DOHH2 (cell line): ENCODE results near the gene ST3GAL3.
"Not testable (repeated sequence)": the region's sequence is repeated elsewhere in the genome, so short reads cannot be mapped to it uniquely, and the experiment has no call there.

Experiments
- H3F3A ChIP-seq: fragments of 200-600 bp; sonication (generic), shearing (Covaris generic); 2 replicates; pipeline ENCODE4 v1.6.0; 2016; ENCODE audit warnings: antibody characterized with exemption, mild to moderate bottlenecking; ENCODE audit not compliant: control insufficient read depth, insufficient read depth
- H3K27ac ChIP-seq: fragments of 200-600 bp; sonication (generic); 2 replicates; pipeline ENCODE4 v1.5.1; 2014; ENCODE audit warnings: low read depth, mild to moderate bottlenecking, low read length, moderate library complexity
- H3K27me3 ChIP-seq: fragments of 200-600 bp; sonication (generic); 2 replicates; pipeline ENCODE4 v1.6.1; 2014; ENCODE audit warnings: mild to moderate bottlenecking, low read length, mixed read lengths; ENCODE audit not compliant: control insufficient read depth
- H3K36me3 ChIP-seq: fragments of 200-600 bp; sonication (generic); 2 replicates; pipeline ENCODE4 v1.6.1; 2014; ENCODE audit warnings: mild to moderate bottlenecking, low read length, moderate library complexity, mixed read lengths; ENCODE audit not compliant: control insufficient read depth
- H3K4me1 ChIP-seq: fragments of 200-600 bp; sonication (generic); 2 replicates; pipeline ENCODE4 v1.6.1; 2014; ENCODE audit warnings: mild to moderate bottlenecking, low read length, mixed read lengths; ENCODE audit not compliant: control insufficient read depth
- H3K4me2 ChIP-seq: fragments of 200-600 bp; sonication (generic); 2 replicates; pipeline ENCODE4 v1.6.0; 2014; ENCODE audit warnings: mild to moderate bottlenecking, low read length, moderate library complexity
- H3K4me3 ChIP-seq: fragments of 200-600 bp; sonication (generic); 2 replicates; pipeline ENCODE4 v1.5.1; 2014; ENCODE audit warnings: mild to moderate bottlenecking, low read length, mixed read lengths
- H3K79me2 ChIP-seq: fragments of 200-600 bp; sonication (generic); 2 replicates; pipeline ENCODE4 v1.6.1; 2014; ENCODE audit warnings: mild to moderate bottlenecking, low read length, mixed read lengths; ENCODE audit not compliant: control insufficient read depth
- H3K9me2 ChIP-seq: fragments of 200-600 bp; sonication (generic); replicated peaks from 2 replicates; pipeline ENCODE4 v1.6.1; 2014; ENCODE audit warnings: mild to moderate bottlenecking, low read length, mixed read lengths; ENCODE audit not compliant: control insufficient read depth
- H3K9me3 ChIP-seq: fragments of 200-600 bp; sonication (generic); 2 replicates; pipeline ENCODE4 v1.6.1; 2014; ENCODE audit warnings: antibody characterized with exemption, low read length, mixed read lengths; ENCODE audit not compliant: control insufficient read depth, insufficient read depth
- H4K20me1 ChIP-seq: fragments of 200-600 bp; sonication (generic); 2 replicates; pipeline ENCODE4 v1.6.0; 2014; ENCODE audit warnings: low read depth, mild to moderate bottlenecking, antibody characterized with exemption, low read length, moderate library complexity; ENCODE audit not compliant: control insufficient read depth, insufficient read depth
- EZH2phosphoT487 ChIP-seq: fragments of 200-600 bp; sonication (generic); IDR thresholded peaks from 2 replicates; pipeline ENCODE4 v1.6.1; 2017; ENCODE audit warnings: borderline replicate concordance, mild to moderate bottlenecking, antibody characterized with exemption, low read length, moderate library complexity, mixed read lengths
- TF ChIP-seq, protein P1 (sequence below): fragments of 200-600 bp; sonication (generic); IDR thresholded peaks from one replicate; pipeline ENCODE4 v1.5.1; 2014; ENCODE audit warnings: antibody characterized with exemption, mild to moderate bottlenecking, low read depth, low read length; ENCODE audit not compliant: poor library complexity, severe bottlenecking

The ST3GAL3 gene

DNA sequence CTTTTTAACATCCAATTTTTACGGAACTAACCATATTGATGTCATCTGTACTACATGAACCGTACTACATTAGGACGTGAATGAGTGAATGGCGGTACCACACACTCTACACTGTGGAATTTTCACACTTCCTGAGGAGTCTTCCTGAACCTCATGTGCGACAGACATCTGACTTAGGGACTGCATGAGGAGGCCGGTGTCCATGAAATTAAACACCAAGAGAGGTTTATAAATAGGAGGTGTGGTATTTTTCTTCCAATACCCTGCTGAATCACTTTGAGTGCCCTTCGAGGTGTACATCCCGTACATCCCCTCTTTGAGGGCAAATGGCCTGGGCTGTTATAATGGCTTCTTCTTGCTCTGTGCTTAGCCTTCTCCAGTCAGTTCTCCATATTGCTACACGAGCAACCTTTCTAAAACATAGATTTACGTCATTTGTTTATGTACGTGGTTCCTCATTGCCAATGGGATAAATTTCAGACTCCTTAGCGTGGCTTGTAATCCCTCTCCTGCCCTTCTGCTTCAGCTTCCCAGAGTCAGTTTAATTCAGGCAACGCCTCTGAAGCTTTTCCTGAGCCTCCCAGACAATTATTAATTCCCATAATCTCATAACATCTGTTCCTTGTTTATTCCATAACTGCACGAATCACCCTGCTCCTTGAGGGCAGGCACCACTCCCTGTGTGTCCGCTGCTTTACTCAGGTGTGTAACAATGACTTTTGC, 9.4 kb downstream of the ST3GAL3 start:
- TF ChIP-seq, protein P1, sequence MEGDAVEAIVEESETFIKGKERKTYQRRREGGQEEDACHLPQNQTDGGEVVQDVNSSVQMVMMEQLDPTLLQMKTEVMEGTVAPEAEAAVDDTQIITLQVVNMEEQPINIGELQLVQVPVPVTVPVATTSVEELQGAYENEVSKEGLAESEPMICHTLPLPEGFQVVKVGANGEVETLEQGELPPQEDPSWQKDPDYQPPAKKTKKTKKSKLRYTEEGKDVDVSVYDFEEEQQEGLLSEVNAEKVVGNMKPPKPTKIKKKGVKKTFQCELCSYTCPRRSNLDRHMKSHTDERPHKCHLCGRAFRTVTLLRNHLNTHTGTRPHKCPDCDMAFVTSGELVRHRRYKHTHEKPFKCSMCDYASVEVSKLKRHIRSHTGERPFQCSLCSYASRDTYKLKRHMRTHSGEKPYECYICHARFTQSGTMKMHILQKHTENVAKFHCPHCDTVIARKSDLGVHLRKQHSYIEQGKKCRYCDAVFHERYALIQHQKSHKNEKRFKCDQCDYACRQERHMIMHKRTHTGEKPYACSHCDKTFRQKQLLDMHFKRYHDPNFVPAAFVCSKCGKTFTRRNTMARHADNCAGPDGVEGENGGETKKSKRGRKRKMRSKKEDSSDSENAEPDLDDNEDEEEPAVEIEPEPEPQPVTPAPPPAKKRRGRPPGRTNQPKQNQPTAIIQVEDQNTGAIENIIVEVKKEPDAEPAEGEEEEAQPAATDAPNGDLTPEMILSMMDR: no peak
- no peak for TF ChIP-seq EZH2phosphoT487
- no peaks in the 10 kb centered on the region for H3F3A ChIP-seq
- H3K36me3 ChIP-seq: peaks cover 10% of the 10 kb centered on the region; the same call in 1 of the 2 replicates
- H3K9me3 ChIP-seq: no peaks in the 10 kb centered on the region
- H3K79me2 ChIP-seq: peaks cover 31% of the 10 kb centered on the region
- no peaks in the 10 kb centered on the region for H4K20me1 ChIP-seq
- no peaks in the 10 kb centered on the region for H3K27me3 ChIP-seq
- H3K4me3 ChIP-seq: no peak overlapping the region
- peaks cover 4% of the 10 kb centered on the region; the same call in 1 of the 2 replicates for H3K4me1 ChIP-seq
- no peaks in the 10 kb centered on the region for H3K9me2 ChIP-seq
- no peak overlapping the region for H3K27ac ChIP-seq
- no peak overlapping the region for H3K4me2 ChIP-seq

DNA sequence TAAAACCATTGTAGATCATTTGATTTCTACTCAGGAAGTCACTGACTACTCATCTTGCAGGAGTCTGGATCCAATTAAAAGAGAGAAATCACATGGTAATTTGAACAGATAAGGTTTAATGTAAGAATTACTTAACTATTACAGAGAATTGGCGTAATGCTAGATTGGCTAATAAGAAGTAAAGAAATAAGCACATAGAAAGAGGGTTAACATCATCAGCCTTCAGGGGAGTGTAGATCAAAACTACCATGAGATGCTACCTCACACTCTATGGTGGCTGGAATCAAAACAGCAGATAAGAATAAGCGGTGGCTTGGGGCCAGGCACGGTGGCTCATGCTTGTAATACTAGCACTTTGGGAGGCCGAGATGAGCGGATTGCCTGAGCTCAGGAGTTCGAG, 11.7 kb downstream of the ST3GAL3 start:
- no peak overlapping the region for H3K27ac ChIP-seq
- H3K36me3 ChIP-seq: no peaks in the 10 kb centered on the region
- peaks cover 4% of the 10 kb centered on the region; the same call in 1 of the 2 replicates for H3K4me1 ChIP-seq

DNA sequence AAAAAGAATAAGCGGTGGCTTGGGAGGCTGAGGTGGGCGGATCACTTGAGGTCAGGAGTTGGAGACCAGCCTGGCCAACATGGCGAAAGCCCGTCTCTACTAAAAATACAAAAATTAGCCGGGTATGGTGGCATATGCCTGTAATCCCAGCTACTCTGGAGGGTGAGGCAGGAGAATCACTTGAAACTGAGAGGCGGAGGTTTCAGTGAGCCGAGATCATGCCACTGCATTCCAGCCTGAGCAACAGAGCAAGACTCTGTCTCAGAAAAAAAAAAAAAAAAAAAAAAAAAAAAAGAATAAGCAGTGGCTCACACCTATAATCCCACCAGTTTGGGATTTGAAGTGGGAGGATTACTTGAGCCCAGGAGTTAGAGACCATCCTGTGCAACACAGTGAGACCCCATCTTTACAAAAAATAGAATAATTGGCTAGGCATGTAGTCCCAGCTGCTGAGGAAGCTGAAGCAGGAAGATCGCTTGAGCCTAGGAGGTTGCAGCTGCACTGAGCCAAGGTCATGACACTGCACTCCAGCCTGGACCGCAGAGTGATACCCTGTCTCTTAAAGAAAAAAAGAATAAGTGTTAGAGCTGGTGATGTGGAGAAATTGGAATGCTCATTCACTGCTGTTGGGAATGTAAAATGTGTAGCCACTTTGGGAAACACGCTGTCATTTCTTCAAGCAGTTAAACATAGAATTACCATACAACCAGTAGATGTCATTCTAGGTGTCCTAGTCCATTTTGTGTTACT, 12.5 kb downstream of the ST3GAL3 start:
- H3F3A ChIP-seq, H3K27ac ChIP-seq, H3K9me2 ChIP-seq, H3K4me2 ChIP-seq, H3K27me3 ChIP-seq, H3K9me3 ChIP-seq, H3K4me1 ChIP-seq, H4K20me1 ChIP-seq, H3K36me3 ChIP-seq, H3K4me3 ChIP-seq: not testable (repeated sequence)
- peaks cover 11% of the 10 kb centered on the region for H3K79me2 ChIP-seq

More for the DNA sequence above, 11.7 kb downstream of the ST3GAL3 start:
- Histone ChIP-seq H3K9me3 (no peaks in the 10 kb centered on the region), H3K4me3 (no peak overlapping the region), H3K9me2 (no peaks in the 10 kb centered on the region), H3K27me3 (no peaks in the 10 kb centered on the region), H3F3A (no peaks in the 10 kb centered on the region), H3K79me2 (peaks cover 13% of the 10 kb centered on the region), H3K4me2 (no peak overlapping the region), H4K20me1 (no peaks in the 10 kb centered on the region)
- TF ChIP-seq EZH2phosphoT487: no peak
- TF ChIP-seq, protein P1: no peak

DNA sequence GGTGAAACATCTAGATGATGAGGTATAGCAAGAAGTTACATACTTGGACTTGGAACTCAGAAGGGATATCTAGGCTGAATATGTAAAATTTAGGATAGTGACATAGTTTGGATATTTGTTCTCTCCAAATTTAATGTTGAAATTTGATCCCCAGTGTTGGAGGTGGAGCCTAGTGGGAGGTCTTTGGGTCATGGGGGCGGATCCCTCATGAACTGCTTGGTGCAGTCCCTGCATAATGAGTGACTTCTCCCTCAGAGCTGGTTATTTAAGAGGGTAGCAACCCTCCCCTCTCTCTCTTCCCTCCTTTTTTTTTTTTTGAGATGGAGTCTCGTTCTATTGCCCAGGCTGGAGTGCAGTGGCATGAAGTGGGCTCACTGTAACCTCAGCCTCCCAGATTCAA, 15.5 kb downstream of the ST3GAL3 start:
- Histone ChIP-seq H3F3A (peaks cover 4% of the 10 kb centered on the region; the same call in 1 of the 2 replicates), H3K4me1 (no peaks in the 10 kb centered on the region), H3K27ac (no peak overlapping the region), H3K79me2 (no peaks in the 10 kb centered on the region; the same call in 1 of the 2 replicates), H4K20me1 (no peaks in the 10 kb centered on the region), H3K9me2 (no peaks in the 10 kb centered on the region), H3K4me2 (no peak overlapping the region), H3K36me3 (no peaks in the 10 kb centered on the region), H3K9me3 (no peaks in the 10 kb centered on the region), H3K27me3 (no peaks in the 10 kb centered on the region), H3K4me3 (no peak overlapping the region)
- TF ChIP-seq, protein P1: no peak
- TF ChIP-seq EZH2phosphoT487: no peak
